ENCODE results near the gene PLA2G1B. TPM values are rescaled to one million over a fixed set of nuclear protein-coding genes. Genes with fewer than 3 reads are reported as not detected.
"Not testable (repeated sequence)": the region's sequence is repeated elsewhere in the genome, so short reads cannot be mapped to it uniquely, and the experiment has no call there.

Gene PLA2G1B
- total and polyA plus RNA-seq, 9 of the 15 experiments (the other 6 are each of a cell fraction or from before 2014, with no cell fraction given) = 1.4 TPM; not detected in 8

- H3K4me1 ChIP-seq (replicated peaks in 1 of 2; ENCODE audit: control insufficient read depth in 2 of 2, insufficient read depth in 2 of 2, low read length in 2 of 2); H2AFZ ChIP-seq (ENCODE audit: low read depth, low read length); H3K4me2 ChIP-seq (ENCODE audit: insufficient read depth, low read length); H3K79me2 ChIP-seq (ENCODE audit: control insufficient read depth, insufficient read depth, low read length); H3K9me3 ChIP-seq (replicated peaks; ENCODE audit: control insufficient read depth, insufficient read depth, low read depth, low read length); H3K36me3 ChIP-seq (ENCODE audit: control insufficient read depth, insufficient read depth, low read length); H3K4me3 ChIP-seq; H4K20me1 ChIP-seq (replicated peaks; ENCODE audit: control insufficient read depth, insufficient read depth, low read length); intact Hi-C loops (cut with micrococcal nuclease); ATAC-seq; H3K9me1 ChIP-seq (ENCODE audit: control insufficient read depth, insufficient read depth, low read length); FAIRE-seq; DNase-seq (ENCODE audit: extremely low read depth in 1 of 4, low spot score in 3 of 4); H3K9ac ChIP-seq (ENCODE audit: insufficient read depth in 1 of 2, low read depth in 2 of 2, low read length in 2 of 2); CTCF ChIA-PET (ENCODE audit: low intra/inter-chr PET ratio); BruUV-seq (replicated peaks); POLR2A ChIA-PET; H3K27ac ChIP-seq (ENCODE audit: extremely low read depth, low read depth, low read length): not testable (repeated sequence)
- H3K27me3 ChIP-seq (ENCODE audit: control insufficient read depth in 2 of 2, insufficient read depth in 2 of 2, low read length in 2 of 2) = peaks cover 10 to 18% of the 10 kb centered on the region in 2 experiments; a peak in 3 of 5 replicates
- TF ChIP-seq CBX1 (IDR thresholded peaks at IDR 0.05; ENCODE audit: low read depth) (0 out of 2 replicates have a peak, but pooled peaks have one; percentile 42), CBX3 (IDR thresholded peaks at IDR 0.05; ENCODE audit: borderline replicate concordance in 1 of 2, low read length in 2 of 2) (peak in 1 of 2 experiments; percentile 70; a peak in 2 of 3 replicates), CBX5 (IDR thresholded peaks at IDR 0.05; ENCODE audit: borderline replicate concordance, low read depth) (peak; percentile 92), TRIM28 (IDR thresholded peaks at IDR 0.05) (peak; percentile 58; the same call in 1 of the 2 replicates)
- in situ Hi-C loops (cut with MboI) = loop anchor here (25.0 kb wide), 1 partner anchor 326 kb away; no protein-coding TSS in a partner anchor
- WGBS (ENCODE audit: insufficient coverage, low coverage, missing lambda C conversion rate) = 0% methylated on average over 2 of the region's 2 CpGs
Observed at GRCh38 chr12:120336392-120336791, 8.8 kb upstream of the PLA2G1B start.

GRCh38 chr12:120335447-120335846 is 7.9 kb upstream of the PLA2G1B start:
- H3K9ac ChIP-seq (ENCODE audit: insufficient read depth in 1 of 2, low read depth in 2 of 2, low read length in 2 of 2); H3K9me3 ChIP-seq (replicated peaks; ENCODE audit: control insufficient read depth, insufficient read depth, low read depth, low read length); BruUV-seq (replicated peaks); H3K27ac ChIP-seq (ENCODE audit: extremely low read depth, low read depth, low read length); H3K4me1 ChIP-seq (replicated peaks in 1 of 2; ENCODE audit: control insufficient read depth in 2 of 2, insufficient read depth in 2 of 2, low read length in 2 of 2); ATAC-seq; H3K4me2 ChIP-seq (ENCODE audit: insufficient read depth, low read length); intact Hi-C loops (cut with micrococcal nuclease); H4K20me1 ChIP-seq (replicated peaks; ENCODE audit: control insufficient read depth, insufficient read depth, low read length); H3K9me1 ChIP-seq (ENCODE audit: control insufficient read depth, insufficient read depth, low read length); H3K36me3 ChIP-seq (ENCODE audit: control insufficient read depth, insufficient read depth, low read length); H3K79me2 ChIP-seq (ENCODE audit: control insufficient read depth, insufficient read depth, low read length); H3K4me3 ChIP-seq: not testable (repeated sequence)
- ChIA-PET POLR2A (interaction anchor here (0.5 kb wide), 1 partner anchor 134 kb away, joined by 3 read pairs; the partner anchor contains the start of gene RPLP0), CTCF (ENCODE audit: low intra/inter-chr PET ratio) (interaction anchor here (0.6 kb wide), 1 partner anchor 75 kb away, joined by 3 read pairs; no protein-coding TSS in a partner anchor)
- WGBS (ENCODE audit: insufficient coverage, low coverage, missing lambda C conversion rate) = 16% methylated on average over 12 of the region's 12 CpGs
- H3K27me3 ChIP-seq (ENCODE audit: control insufficient read depth in 2 of 2, insufficient read depth in 2 of 2, low read length in 2 of 2) = peaks cover 11 to 18% of the 10 kb centered on the region in 2 experiments; a peak in 3 of 5 replicates
- peak; percentile 81 for FAIRE-seq
- H2AFZ ChIP-seq (ENCODE audit: low read depth, low read length) = 0 out of 2 replicates have a peak overlapping the region, but pooled peaks have one; percentile 55
- in situ Hi-C loops (cut with MboI) = loop anchor here (25.0 kb wide), 1 partner anchor 327 kb away; no protein-coding TSS in a partner anchor
- peak in 1 of 4 experiments; percentile 50 for DNase-seq (ENCODE audit: extremely low read depth in 1 of 4, low spot score in 3 of 4)
- TF ChIP-seq ZBTB33 (CRISPR knock-in tag; IDR thresholded peaks at IDR 0.05) (peak; percentile 81), RAD21 (CRISPR knock-in tag; conservative IDR thresholded peaks at IDR 0.05 in 1 of 2, IDR thresholded peaks at IDR 0.05 in 1 of 2) (peak in 1 of 2 experiments; percentile 60; a peak in 2 of 4 replicates), SMC3 (conservative IDR thresholded peaks at IDR 0.05; ENCODE audit: insufficient read depth, low read depth, low read length) (peak; percentile 33; the same call in 1 of the 2 replicates), CTCF (IDR thresholded peaks at IDR 0.05 in 2 of 3, conservative IDR thresholded peaks at IDR 0.05 in 1 of 3; ENCODE audit: insufficient read depth in 2 of 3, low read depth in 1 of 3, low read length in 3 of 3) (peak; percentile 60 to 66 (median 61))

All from K562 (cell line).